Spinal cord (tissue), 10 donors: ENCODE results near the gene AKNA. TPM values are rescaled to one million over a fixed set of nuclear protein-coding genes. Genes with fewer than 3 reads are reported as not detected.

ENCODE experiments used
- DNase-seq, 6 donors: peaks; one replicate each; pipeline versions ENCODE4 v3.0.0 to v3.0.0-alpha.2; 2013 to 2015; ENCODE audit warnings: low spot score in 6 of 6, low read depth in 4 of 6
- H3K27ac ChIP-seq: one replicate; pipeline ENCODE4 v1.5.1; 2013; ENCODE audit warnings: low read depth, low read length, control low read depth
- H3K27me3 ChIP-seq: one replicate; pipeline ENCODE4 v1.6.1; 2013; ENCODE audit warnings: low read length; ENCODE audit not compliant: control insufficient read depth, insufficient read depth
- H3K36me3 ChIP-seq: one replicate; pipeline ENCODE4 v1.6.1; 2013; ENCODE audit warnings: low read length; ENCODE audit not compliant: control insufficient read depth, insufficient read depth
- H3K4me1 ChIP-seq: one replicate; pipeline ENCODE4 v1.6.1; 2013; ENCODE audit warnings: low read length; ENCODE audit not compliant: control insufficient read depth, insufficient read depth
- H3K4me3 ChIP-seq: one replicate; pipeline ENCODE4 v1.5.1; 2013; ENCODE audit warnings: low read depth, low read length, control low read depth
- H3K9me3 ChIP-seq: one replicate; pipeline ENCODE4 v1.6.1; 2013; ENCODE audit warnings: low read length; ENCODE audit not compliant: control insufficient read depth, insufficient read depth
- WGBS: methylation state at CpG from one replicate; pipeline ENCODE4 v1.1.5; 2013; ENCODE audit warnings: missing lambda C conversion rate; ENCODE audit not compliant: insufficient coverage; 5-methylcytosine and 5-hydroxymethylcytosine counted together
- polyA plus RNA-seq, 2 donors: library from polyadenylated mRNA; unstranded; fragments of 120-200 nt; gene quantifications; one replicate each; pipeline ENCODE4 v1.2.1, GENCODE V29; 2013; ENCODE audit not compliant: insufficient read length in 2 of 2
- total RNA-seq, 2 donors: library from RNA; depleted of rRNA in 1 of 2; stranded (reverse); fragments of 120-200 nt in 1 of 2; fragments of >200 nt in 1 of 2; gene quantifications; one replicate each; pipeline versions ENCODE4 v1.2.3 to v1.2.4, GENCODE V29; 2013 to 2014
- donor health status: healthy.

Gene AKNA
- total and polyA plus RNA-seq, 4 donors, result 6.7 to 17.3 (median 14.4) TPM

- peak in 5 of 6 donors; percentile 75 to 97 (median 89) for DNase-seq
- under 1% methylated on average over 60 of the region's 66 CpGs for WGBS
- Histone ChIP-seq H3K36me3 (peaks cover 13% of the 10 kb centered on the region), H3K4me1 (peaks cover 32% of the 10 kb centered on the region), H3K9me3 (no peaks in the 10 kb centered on the region), H3K27me3 (no peaks in the 10 kb centered on the region), H3K4me3 (peak overlapping the region; percentile 83), H3K27ac (peak overlapping the region; percentile 59)
Observed at GRCh38 chr9:114397848-114398605, 10.2 kb upstream of the AKNA start.

- no peak for DNase-seq
- Histone ChIP-seq H3K36me3 (peaks cover 6% of the 10 kb centered on the region), H3K4me1 (peaks cover 32% of the 10 kb centered on the region), H3K27ac (peak overlapping the region; percentile 45), H3K4me3 (peak overlapping the region; percentile 83), H3K9me3 (no peaks in the 10 kb centered on the region), H3K27me3 (no peaks in the 10 kb centered on the region)
- WGBS, result 10% methylated on average over 13 of the region's 14 CpGs
Observed at GRCh38 chr9:114397219-114397847, 9.6 kb upstream of the AKNA start.

DNA sequence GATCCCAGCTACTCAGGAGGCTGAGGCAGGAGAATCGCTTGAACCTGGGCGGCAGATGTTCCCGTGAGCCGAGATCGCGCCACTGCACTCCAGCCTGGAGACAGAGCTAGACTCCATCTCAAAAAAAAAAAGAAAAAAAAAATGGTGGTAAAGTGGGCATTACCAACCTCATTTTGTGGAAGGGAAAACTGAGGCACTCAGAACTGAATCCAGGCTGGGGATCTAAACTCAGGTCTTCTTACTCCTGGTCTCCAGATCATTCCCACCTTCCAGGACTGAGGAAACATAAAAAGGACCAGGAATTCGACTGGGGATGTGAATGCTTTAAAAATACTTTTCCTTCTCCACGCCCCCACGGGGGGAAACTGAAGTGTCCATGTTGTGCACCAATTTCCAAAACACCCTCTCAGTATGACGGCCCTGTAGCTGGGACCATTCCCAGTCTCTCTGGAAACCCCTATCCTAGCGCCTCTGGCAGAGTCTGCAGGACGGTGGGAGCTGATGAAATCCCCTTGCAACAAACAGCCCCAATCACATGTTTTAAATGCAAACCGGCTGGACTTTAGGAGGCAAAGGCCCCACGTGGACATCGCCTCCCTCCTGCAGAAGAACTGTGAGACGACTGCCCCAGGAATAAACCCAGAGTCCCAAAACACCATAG, 8.9 kb upstream of the AKNA start:
- peaks cover under 1% of the 10 kb centered on the region for H3K36me3 ChIP-seq
- H3K9me3 ChIP-seq, result no peaks in the 10 kb centered on the region
- H3K4me3 ChIP-seq, result no peak overlapping the region
- H3K4me1 ChIP-seq, result peaks cover 32% of the 10 kb centered on the region
- 62% methylated on average over 7 of the region's 16 CpGs for WGBS
- no peaks in the 10 kb centered on the region for H3K27me3 ChIP-seq
- peak overlapping the region; percentile 45 for H3K27ac ChIP-seq
- peak in 1 of 6 donors; percentile 62 for DNase-seq

GRCh38 chr9:114395768-114396167, 8.0 kb upstream of the AKNA start:
- H3K36me3 ChIP-seq, result no peaks in the 10 kb centered on the region
- no peak overlapping the region for H3K27ac ChIP-seq
- no peaks in the 10 kb centered on the region for H3K9me3 ChIP-seq
- H3K4me1 ChIP-seq, result peaks cover 32% of the 10 kb centered on the region
- H3K4me3 ChIP-seq, result no peak overlapping the region
- DNase-seq, result no peak
- WGBS, result 95% methylated on average over 3 of the region's 5 CpGs
- H3K27me3 ChIP-seq, result no peaks in the 10 kb centered on the region

- no peaks in the 10 kb centered on the region for H3K36me3 ChIP-seq
- H3K27ac ChIP-seq, result peak overlapping the region; percentile 62
- no peaks in the 10 kb centered on the region for H3K9me3 ChIP-seq
- DNase-seq, result no peak
- H3K27me3 ChIP-seq, result no peaks in the 10 kb centered on the region
- 24% methylated on average over 5 of the region's 5 CpGs for WGBS
- peaks cover 36% of the 10 kb centered on the region for H3K4me1 ChIP-seq
- H3K4me3 ChIP-seq, result no peak overlapping the region
Observed at GRCh38 chr9:114395334-114395617, 7.5 kb upstream of the AKNA start.

DNA sequence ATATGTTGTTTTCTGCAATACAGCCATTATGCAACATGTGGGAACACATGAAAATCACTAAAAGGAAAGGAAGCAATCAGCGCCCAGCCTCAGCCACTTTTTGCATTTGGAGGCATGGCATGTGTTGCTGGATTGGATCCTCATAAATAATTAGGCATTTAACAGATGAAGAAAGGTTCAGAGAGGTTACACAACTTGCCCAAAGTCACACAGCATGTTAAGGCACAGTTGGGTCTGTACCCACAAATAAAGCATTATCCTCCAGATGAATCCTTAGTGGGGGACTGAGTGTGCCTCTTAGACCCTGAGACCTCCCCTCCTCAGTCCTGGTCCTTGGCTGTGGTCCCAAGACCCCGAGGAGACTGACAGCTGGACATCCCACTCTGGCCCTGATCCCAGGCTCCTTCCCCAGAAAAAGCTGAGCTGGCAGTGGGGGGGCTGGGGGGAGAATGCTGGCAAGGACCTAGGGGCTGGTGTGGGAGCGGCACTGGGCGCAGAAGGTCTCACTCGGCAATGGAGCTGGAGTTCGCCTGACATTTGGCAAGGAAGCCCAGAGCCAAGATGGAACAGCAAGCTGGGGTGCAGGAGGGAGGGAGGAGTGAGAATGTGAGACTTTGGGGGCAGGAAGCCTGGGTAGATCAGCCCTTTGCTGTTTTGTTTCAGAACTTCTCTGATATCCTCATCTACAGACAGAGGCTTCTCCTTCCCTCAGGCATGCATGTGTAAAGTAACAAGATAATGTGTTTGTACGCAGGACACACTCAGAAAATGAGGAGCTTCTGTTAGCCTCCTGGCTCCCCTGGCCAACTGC, 6.9 kb upstream of the AKNA start:
- Histone ChIP-seq H3K36me3 (no peaks in the 10 kb centered on the region), H3K27me3 (no peaks in the 10 kb centered on the region), H3K4me1 (peaks cover 41% of the 10 kb centered on the region), H3K4me3 (no peak overlapping the region), H3K9me3 (no peaks in the 10 kb centered on the region), H3K27ac (peak overlapping the region; percentile 62)
- WGBS, result 32% methylated on average over 7 of the region's 7 CpGs
- DNase-seq, result peak in 3 of 6 donors; percentile 49 to 89 (median 82)

- peaks cover 48% of the 10 kb centered on the region for H3K4me1 ChIP-seq
- no peaks in the 10 kb centered on the region for H3K9me3 ChIP-seq
- no peaks in the 10 kb centered on the region for H3K27me3 ChIP-seq
- WGBS, result no CpG with 5 or more reads among the region's 3 CpGs
- no peak for DNase-seq
- no peak overlapping the region for H3K4me3 ChIP-seq
- H3K27ac ChIP-seq, result no peak overlapping the region
- H3K36me3 ChIP-seq, result peaks cover 2% of the 10 kb centered on the region
Observed at GRCh38 chr9:114392749-114393112, 4.9 kb upstream of the AKNA start.

GRCh38 chr9:114390952-114391351, 3.2 kb upstream of the AKNA start:
- Histone ChIP-seq H3K27ac (no peak overlapping the region), H3K4me3 (no peak overlapping the region), H3K27me3 (no peaks in the 10 kb centered on the region), H3K36me3 (peaks cover 2% of the 10 kb centered on the region), H3K4me1 (peaks cover 58% of the 10 kb centered on the region), H3K9me3 (no peaks in the 10 kb centered on the region)
- no CpG with 5 or more reads among the region's 2 CpGs for WGBS
- no peak for DNase-seq

DNA sequence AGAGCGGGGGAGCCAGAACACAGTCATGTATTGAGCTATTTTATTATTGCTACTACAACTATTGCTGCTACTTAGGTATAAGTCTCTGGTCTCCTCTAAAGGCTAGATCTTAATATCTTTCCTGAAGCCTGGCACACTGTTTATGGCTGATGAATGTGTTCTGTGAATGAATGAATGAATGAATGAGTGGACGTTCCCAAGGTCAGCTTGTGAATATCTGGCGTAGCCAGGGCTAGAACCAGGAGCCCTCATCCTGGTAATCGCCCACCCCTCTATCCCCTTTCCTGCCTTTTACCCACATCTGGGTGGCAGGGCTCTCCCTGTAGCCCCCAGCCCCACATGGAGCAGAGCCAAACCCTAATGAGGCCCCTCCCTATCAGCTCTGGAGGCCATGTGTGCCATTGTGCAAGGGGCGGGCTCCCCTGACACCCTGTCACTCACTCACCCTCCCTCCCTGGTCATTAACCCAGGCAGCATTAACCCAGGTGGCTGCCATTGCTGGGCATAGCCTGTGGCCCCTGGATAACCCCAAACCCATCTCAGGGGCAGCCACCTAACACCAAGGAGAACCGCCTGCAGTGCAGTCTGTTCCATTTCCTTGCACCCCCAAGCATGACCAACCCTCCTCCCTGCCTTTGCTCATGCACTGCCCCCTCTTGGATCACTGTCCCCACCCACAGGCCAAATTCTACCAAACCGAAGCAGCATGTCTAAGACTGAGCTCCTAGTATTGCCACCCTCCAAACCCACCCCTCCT, 2.0 kb upstream of the AKNA start:
- 68% methylated on average over 5 of the region's 7 CpGs for WGBS
- no peak for DNase-seq
- Histone ChIP-seq H3K36me3 (peaks cover 2% of the 10 kb centered on the region), H3K27ac (no peak overlapping the region), H3K9me3 (no peaks in the 10 kb centered on the region), H3K4me3 (no peak overlapping the region), H3K4me1 (peaks cover 58% of the 10 kb centered on the region), H3K27me3 (no peaks in the 10 kb centered on the region)
